Measurements from ENCODE around the gene TBC1D17.

Gene TBC1D17

GRCh38 chr19:49846408-49846807 is 31.1 kb upstream of the TBC1D17 start:
- no peak for DNase-seq (ENCODE audit: low read depth)
- TF ChIP-seq CTCF (conservative IDR thresholded peaks at IDR 0.05; ENCODE audit: low read depth, low read length) = no peak
- no peak overlapping the region for H3K4me3 ChIP-seq (ENCODE audit: low read depth, low read length)

GRCh38 chr19:49847731-49848696 is 29.5 kb upstream of the TBC1D17 start:
- DNase-seq (ENCODE audit: low read depth) = peak; percentile 93
- no peak overlapping the region for H3K4me3 ChIP-seq (ENCODE audit: low read depth, low read length)
- no peak for TF ChIP-seq CTCF (conservative IDR thresholded peaks at IDR 0.05; ENCODE audit: low read depth, low read length)

GRCh38 chr19:49848938-49849337 is 28.6 kb upstream of the TBC1D17 start:
- DNase-seq (ENCODE audit: low read depth) = no peak
- no peak for TF ChIP-seq CTCF (conservative IDR thresholded peaks at IDR 0.05; ENCODE audit: low read depth, low read length)
- H3K4me3 ChIP-seq (ENCODE audit: low read depth, low read length) = no peak overlapping the region

- H3K4me3 ChIP-seq (ENCODE audit: low read depth, low read length) = peak overlapping the region; percentile 93
- DNase-seq (ENCODE audit: low read depth) = no peak
- no peak for TF ChIP-seq CTCF (conservative IDR thresholded peaks at IDR 0.05; ENCODE audit: low read depth, low read length)
These were observed 27.9 kb upstream of the TBC1D17 start for GRCh38 chr19:49849433-49850220.

- DNase-seq (ENCODE audit: low read depth) = no peak
- H3K4me3 ChIP-seq (ENCODE audit: low read depth, low read length) = peak overlapping the region; percentile 93
- no peak for TF ChIP-seq CTCF (conservative IDR thresholded peaks at IDR 0.05; ENCODE audit: low read depth, low read length)
These were observed 27.3 kb upstream of the TBC1D17 start for GRCh38 chr19:49850221-49850486.

GRCh38 chr19:49850487-49851342 is 26.8 kb upstream of the TBC1D17 start, which contains the start of gene PTOV1:
TSS of gene PTOV1 (plus strand) at chr19:49851159.
- peak within 1 kb of the TSS; percentile 93 for H3K4me3 ChIP-seq (ENCODE audit: low read depth, low read length)
- TF ChIP-seq CTCF (conservative IDR thresholded peaks at IDR 0.05; ENCODE audit: low read depth, low read length) = no peak
- peak; percentile 95 for DNase-seq (ENCODE audit: low read depth)
